ENCODE data around the gene SEMA3A.
"Not testable (repeated sequence)": the region's sequence is repeated elsewhere in the genome, so short reads cannot be mapped to it uniquely, and the experiment has no call there.

The SEMA3A gene

GRCh38 chr7:84152995-84153394 is 41.6 kb downstream of the SEMA3A start:
- DNase-seq = no peak

- DNase-seq = not testable (repeated sequence)
Measured at GRCh38 chr7:84150370-84150769, 44.2 kb downstream of the SEMA3A start.

- DNase-seq = no peak
Measured at GRCh38 chr7:84149573-84149972, 45.0 kb downstream of the SEMA3A start.

- no peak for DNase-seq
Measured at GRCh38 chr7:84145892-84146291, 48.7 kb downstream of the SEMA3A start.

- no peak for DNase-seq
Measured at GRCh38 chr7:84144935-84145334, 49.7 kb downstream of the SEMA3A start.

GRCh38 chr7:84144480-84144879 is 50.1 kb downstream of the SEMA3A start:
- no peak for DNase-seq

GRCh38 chr7:84142726-84143125 is 51.9 kb downstream of the SEMA3A start:
- DNase-seq = no peak

- no peak for DNase-seq
Measured at GRCh38 chr7:84139986-84140729, 54.4 kb downstream of the SEMA3A start.

- DNase-seq = no peak
Measured at GRCh38 chr7:84138411-84138810, 56.2 kb downstream of the SEMA3A start.

GRCh38 chr7:84137812-84138211 is 56.8 kb downstream of the SEMA3A start:
- no peak for DNase-seq

- DNase-seq = no peak
Measured at GRCh38 chr7:84136809-84137208, 57.8 kb downstream of the SEMA3A start.

GRCh38 chr7:84136336-84136735 is 58.3 kb downstream of the SEMA3A start:
- no peak for DNase-seq

- DNase-seq = no peak
Measured at GRCh38 chr7:84134169-84134568, 60.4 kb downstream of the SEMA3A start.

- DNase-seq = no peak
Measured at GRCh38 chr7:84125654-84126053, 68.9 kb downstream of the SEMA3A start.

- DNase-seq = no peak
Measured at GRCh38 chr7:84123965-84124547, 70.5 kb downstream of the SEMA3A start.

GRCh38 chr7:84122582-84123360 is 71.8 kb downstream of the SEMA3A start:
- no peak for DNase-seq

GRCh38 chr7:84117304-84117703 is 77.3 kb downstream of the SEMA3A start:
- DNase-seq = no peak

- no peak for DNase-seq
Measured at GRCh38 chr7:84113906-84114850, 80.4 kb downstream of the SEMA3A start.

- no peak for DNase-seq
Measured at GRCh38 chr7:84113286-84113685, 81.3 kb downstream of the SEMA3A start.

- DNase-seq = no peak
Measured at GRCh38 chr7:84112771-84113170, 81.8 kb downstream of the SEMA3A start.

- DNase-seq = no peak
Measured at GRCh38 chr7:84111842-84112241, 82.7 kb downstream of the SEMA3A start.

GRCh38 chr7:84110400-84110799 is 84.2 kb downstream of the SEMA3A start:
- DNase-seq = no peak

GRCh38 chr7:84108787-84109186 is 85.8 kb downstream of the SEMA3A start:
- DNase-seq = no peak
